K562 (cell line): ENCODE data around the gene CASP2. TPM values are rescaled to one million over a fixed set of nuclear protein-coding genes. Genes with fewer than 3 reads are reported as not detected.
A peak's percentile ranks its signal among the peaks of the same experiment; 100 is the strongest.

ENCODE experiments used
- ATAC-seq: fragments of 200-7000 bp; cut with Tn5 transposase; 3 replicates; pipeline ENCODE4 v1.9.1; 2020; ENCODE audit warnings: moderate library complexity
- BruUV-seq: library from RNA; stranded (reverse); fragments of 400-500 nt; replicated peaks from 2 replicates; lab custom pipeline; 2021; lab: Mats Ljungman, UMichigan
- CTCF ChIA-PET: fragments of 300-600 bp; formaldehyde crosslinking; extraction: SDS; loops from one replicate; lab custom pipeline; 2021; ENCODE audit warnings: low intra/inter-chr PET ratio; lab: Yijun Ruan, JAX
- POLR2A ChIA-PET: fragments of 300-600, 350-650 bp; sonication (Branson Sonifier 250); formaldehyde crosslinking; extraction: SDS; loops from one replicate; lab custom pipeline; 2021; ENCODE audit warnings: antibody characterized with exemption, inconsistent platforms; lab: Yijun Ruan, JAX
- DNase-seq, 4 experiments: peaks; one replicate each; pipeline versions ENCODE4 v3.0.0 to v3.0.0-alpha.2; 2011 to 2018; ENCODE audit warnings: low spot score in 3 of 4, mixed read lengths in 3 of 4; ENCODE audit errors: extremely low read depth in 1 of 4
- FAIRE-seq: peaks from 2 replicates; lab custom pipeline; 2011; peaks lifted over from hg19 to GRCh38; lab: Jason Lieb, UNC
- H2AFZ ChIP-seq: 2 replicates; pipeline ENCODE4 v1.6.0; 2011; ENCODE audit warnings: low read depth, low read length, control low read depth, inconsistent platforms
- H3K27ac ChIP-seq: fragments of 200-600 bp; 3 replicates; pipeline ENCODE4 v1.8.0; 2011; ENCODE audit warnings: low read depth, mild to moderate bottlenecking, control low read depth, inconsistent platforms, low read length, moderate library complexity, mixed read lengths; ENCODE audit errors: extremely low read depth
- H3K27me3 ChIP-seq, 2 experiments: fragments of 300-600 bp in 1 of 2; 2 replicates in 1 of 2; 3 replicates in 1 of 2; pipeline versions ENCODE4 v1.6.0 to v1.8.0; 2011; ENCODE audit warnings: inconsistent platforms in 2 of 2, low read length in 2 of 2, mild to moderate bottlenecking in 1 of 2, mixed read lengths in 1 of 2, moderate library complexity in 1 of 2; ENCODE audit not compliant: control insufficient read depth in 2 of 2, insufficient read depth in 2 of 2
- H3K36me3 ChIP-seq: fragments of 300-600 bp; 3 replicates; pipeline ENCODE4 v1.8.0; 2011; ENCODE audit warnings: mild to moderate bottlenecking, low read length, inconsistent platforms; ENCODE audit not compliant: control insufficient read depth, insufficient read depth
- H3K4me1 ChIP-seq, 2 experiments: fragments of 200-600 bp in 1 of 2; replicated peaks in 1 of 2; 2 replicates in 1 of 2; 3 replicates in 1 of 2; pipeline versions ENCODE4 v1.5.1 to v1.8.0; 2011; ENCODE audit warnings: inconsistent platforms in 2 of 2, low read length in 2 of 2, mild to moderate bottlenecking in 1 of 2, mixed read lengths in 1 of 2, moderate library complexity in 1 of 2; ENCODE audit not compliant: control insufficient read depth in 2 of 2, insufficient read depth in 2 of 2
- H3K4me2 ChIP-seq: 2 replicates; pipeline ENCODE4 v1.6.1; 2011; ENCODE audit warnings: low read length, control low read depth, inconsistent platforms, mixed read lengths; ENCODE audit not compliant: insufficient read depth
- H3K4me3 ChIP-seq: fragments of 200-600 bp; sonication (generic), shearing (Covaris generic); 2 replicates; pipeline ENCODE4 v1.5.1; 2016; ENCODE audit warnings: control low read depth, inconsistent platforms
- H3K79me2 ChIP-seq: fragments of 200-600 bp; 3 replicates; pipeline ENCODE4 v1.8.0; 2011; ENCODE audit warnings: low read length, inconsistent platforms; ENCODE audit not compliant: control insufficient read depth, insufficient read depth
- H3K9ac ChIP-seq, 2 experiments: 2 replicates each; pipeline versions ENCODE4 v1.6.0 to v1.6.1; 2011; ENCODE audit warnings: low read depth in 2 of 2, low read length in 2 of 2, control low read depth in 1 of 2, inconsistent platforms in 1 of 2, mild to moderate bottlenecking in 1 of 2, mixed read lengths in 1 of 2; ENCODE audit not compliant: insufficient read depth in 1 of 2
- H3K9me1 ChIP-seq: one replicate; pipeline ENCODE4 v1.6.0; 2011; ENCODE audit warnings: inconsistent platforms, mild to moderate bottlenecking, low read length, moderate library complexity; ENCODE audit not compliant: control insufficient read depth, insufficient read depth
- H3K9me3 ChIP-seq: replicated peaks from 2 replicates; pipeline ENCODE4 v1.5.1; 2011; ENCODE audit warnings: low read depth, low read length, inconsistent platforms; ENCODE audit not compliant: control insufficient read depth, insufficient read depth
- H4K20me1 ChIP-seq: replicated peaks from 2 replicates; pipeline ENCODE4 v1.6.1; 2011; ENCODE audit warnings: low read length, inconsistent platforms, mixed read lengths; ENCODE audit not compliant: control insufficient read depth, insufficient read depth
- ASH1L ChIP-seq: fragments of 450-650 bp; IDR thresholded peaks from 2 replicates; pipeline ENCODE4 v1.6.1; 2018; ENCODE audit warnings: borderline replicate concordance, mild to moderate bottlenecking, low read depth; ENCODE audit not compliant: partially characterized antibody
- FOXK1 ChIP-seq: sonication (generic); formaldehyde crosslinking; IDR thresholded peaks from 2 replicates; pipeline ENCODE4 v1.8.0; 2022; ENCODE audit warnings: missing genetic modification reagents, mild to moderate bottlenecking, borderline replicate concordance
- NCOA1 ChIP-seq: fragments of 450-650 bp; IDR thresholded peaks from 2 replicates; pipeline ENCODE4 v1.6.1; 2016; ENCODE audit warnings: low read depth
- NFIC ChIP-seq: fragments of 450-650 bp; IDR thresholded peaks from 2 replicates; pipeline ENCODE4 v1.6.1; 2017; ENCODE audit warnings: mild to moderate bottlenecking, inconsistent platforms
- XRCC5 ChIP-seq: fragments of 200-400 bp; formaldehyde crosslinking; IDR thresholded peaks from 2 replicates; pipeline ENCODE4 v1.6.1; 2017; ENCODE audit warnings: low read depth, mild to moderate bottlenecking, low read length
- ZKSCAN8 ChIP-seq: fragments of 200-800 bp; sonication (Bioruptor generic); IDR thresholded peaks from 2 replicates; pipeline ENCODE4 v1.6.1; 2016; ENCODE audit warnings: missing genetic modification characterization, missing compliant biosample characterization
- ZNF444 ChIP-seq: fragments of 250-450 bp; sonication (Bioruptor Pico); IDR thresholded peaks from 2 replicates; pipeline ENCODE4 v1.4.0; 2020; ENCODE audit warnings: mild to moderate bottlenecking, moderate library complexity
- ZNF696 ChIP-seq: fragments of 250-450 bp; sonication (Bioruptor Pico); conservative IDR thresholded peaks from 2 replicates; pipeline ENCODE4 v1.4.0; 2020; ENCODE audit warnings: mild to moderate bottlenecking, moderate library complexity
- WGBS: fragments of 100-300 bp; shearing (Covaris generic); methylation state at CpG from one replicate; pipeline ENCODE4 v1.1.6; 2016; ENCODE audit warnings: low coverage, mixed read lengths; ENCODE audit not compliant: insufficient coverage; ENCODE audit errors: missing lambda C conversion rate; 5-methylcytosine and 5-hydroxymethylcytosine counted together
- in situ Hi-C: fragments of 300-500 bp; cut with MboI; formaldehyde crosslinking; loops from 4 replicates; pipeline ENCODE4 v1.15.0; 2018; ENCODE audit warnings: inconsistent platforms, mixed read lengths
- intact Hi-C: fragments of 100-400 bp; cut with micrococcal nuclease; formaldehyde crosslinking; loops from 2 replicates; pipeline ENCODE4 v1.14.2; 2022
- polyA plus RNA-seq, 8 experiments: library from polyadenylated mRNA; depleted of rRNA in 4 of 8; stranded (reverse) in 5 of 8; unstranded in 3 of 8; fragments of >200 nt; fragmentation: Nextera tagmentation in 2 of 8; fragmentation: Illumina TruSeq in 1 of 8; extraction: Ambion mirVana in 2 of 8; extraction: Trizol in 1 of 8; gene quantifications; 2 replicates each; pipeline versions ENCODE4 v1.2.1 to v1.2.3, GENCODE V29; 2011 to 2014; ENCODE audit warnings: inconsistent platforms in 1 of 8, missing spikeins in 1 of 8
- total RNA-seq, 7 experiments: library from RNA; depleted of rRNA in 6 of 7; stranded (reverse); fragments of >200 nt in 6 of 7; fragmentation: Illumina TruSeq in 2 of 7; extraction: Trizol in 2 of 7; gene quantifications; 2 replicates each; pipeline versions ENCODE4 v1.2.1 to v1.2.3, GENCODE V29; 2011 to 2021; ENCODE audit warnings: low replicate concordance in 1 of 7
- TF ChIP-seq, protein P1 (sequence below): fragments of 200-800 bp; sonication (Bioruptor generic); IDR thresholded peaks from 2 replicates; pipeline ENCODE4 v1.6.1; 2017; ENCODE audit warnings: missing genetic modification characterization, missing compliant biosample characterization
- TF ChIP-seq, protein P2 (sequence below), 2 experiments: fragments of 450-650 bp; formaldehyde crosslinking in 1 of 2; IDR thresholded peaks; 2 replicates each; pipeline versions ENCODE4 v1.4.0 to v1.6.1; 2014 to 2020; ENCODE audit warnings: mild to moderate bottlenecking in 2 of 2, borderline replicate concordance in 1 of 2, low read depth in 1 of 2

Gene CASP2
- total and polyA plus RNA-seq, 9 of the 15 experiments (the other 6 are each of a cell fraction or from before 2014, with no cell fraction given) = 18.8 to 64.9 (median 24.1) TPM

DNA sequence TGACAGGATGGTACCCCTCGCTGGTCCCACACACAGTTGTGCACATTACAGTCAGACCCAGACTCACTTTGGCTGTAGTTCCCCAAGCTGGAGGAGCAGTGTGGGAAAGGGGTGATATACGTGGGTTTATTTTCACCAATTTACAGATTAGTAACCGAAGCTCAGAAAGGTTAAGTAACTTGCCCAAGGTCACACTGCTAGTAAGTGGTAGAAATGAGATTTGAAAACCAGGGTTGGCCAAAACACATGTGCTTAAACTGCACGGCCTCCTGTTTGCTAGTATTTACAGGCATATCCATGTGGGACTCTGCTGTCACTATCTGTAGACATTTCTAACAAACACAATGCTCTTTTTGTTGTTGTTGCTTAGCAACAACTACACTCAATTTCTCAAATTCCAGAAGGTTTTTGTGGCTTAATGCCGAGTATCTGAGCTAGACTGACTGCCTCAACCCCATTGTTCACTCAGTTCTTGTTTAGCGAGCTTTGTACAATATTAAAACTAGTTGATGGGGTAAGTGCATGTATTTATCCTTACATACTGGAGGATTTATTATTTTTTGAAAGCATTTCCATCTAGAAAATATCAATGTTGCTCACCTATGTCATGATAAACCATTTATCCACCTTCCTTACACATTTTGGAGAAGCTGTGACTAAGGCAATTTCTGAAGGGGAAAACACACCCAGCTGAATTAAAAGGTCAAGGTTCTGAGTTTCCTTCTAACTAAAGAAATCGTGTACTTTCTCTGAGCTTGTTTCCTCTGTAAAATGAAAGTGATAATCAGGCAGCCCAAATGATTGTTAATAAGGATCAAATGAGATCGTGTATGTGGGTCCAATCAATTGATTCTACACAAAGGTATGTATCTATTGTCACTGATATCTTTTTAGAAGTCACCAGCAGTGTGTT is 8.7 kb upstream of the CASP2 start (continued):
- TF ChIP-seq ZKSCAN8 (CRISPR knock-in tag) (no peak), ZNF696 (CRISPR knock-in tag) (no peak), FOXK1 (CRISPR knock-in tag) (no peak), ZNF444 (CRISPR knock-in tag) (no peak)

DNA sequence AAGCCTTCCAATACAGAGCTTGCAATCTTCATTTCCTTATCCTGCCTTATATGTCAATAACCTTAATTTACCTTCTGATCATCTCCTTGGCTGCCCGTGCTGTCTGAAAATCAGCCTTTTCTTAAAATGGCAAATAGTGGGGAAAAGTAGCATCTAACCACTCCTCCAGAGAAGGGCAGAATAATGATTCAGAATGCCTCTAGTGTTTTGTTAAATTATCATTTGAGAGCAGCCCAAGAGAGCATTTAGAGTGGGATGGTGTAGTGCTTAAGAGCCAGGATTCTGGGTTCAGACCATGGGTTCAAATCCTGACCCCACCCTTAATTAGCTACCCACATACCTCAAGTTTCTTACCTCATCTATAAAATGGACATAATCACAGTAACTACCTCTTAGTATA is 8.0 kb upstream of the CASP2 start:
- DNase-seq = no peak
- Histone ChIP-seq H3K36me3 (no peaks in the 10 kb centered on the region), H3K9me1 (no peaks in the 10 kb centered on the region), H3K27ac (no peak overlapping the region), H3K27me3 (no peaks in the 10 kb centered on the region), H3K4me2 (no peak overlapping the region), H3K4me1 (peaks cover 5 to 13% of the 10 kb centered on the region in 2 experiments; a peak in 3 of 5 replicates), H4K20me1 (no peaks in the 10 kb centered on the region), H3K9ac (no peak overlapping the region), H3K79me2 (no peaks in the 10 kb centered on the region), H2AFZ (peak overlapping the region; percentile 27), H3K9me3 (no peaks in the 10 kb centered on the region), H3K4me3 (no peak overlapping the region)
- in situ Hi-C loops = no loop called here
- intact Hi-C loops = no loop called here
- WGBS = 57% methylated on average over 1 of the region's 1 CpG
- POLR2A ChIA-PET = interaction anchor here (0.9 to 1.7 kb wide), 6 partner anchors 8 to 40 kb away, joined by 3 to 11 read pairs (median 5); partner anchors contain the start of genes CASP2 and GSTK1
- no peak for ATAC-seq
- CTCF ChIA-PET = no interaction called here
- no TSS peak for BruUV-seq
- FAIRE-seq = no peak
- TF ChIP-seq ASH1L (no peak), NFIC (no peak), XRCC5 (no peak), NCOA1 (no peak)
- TF ChIP-seq, protein P1, sequence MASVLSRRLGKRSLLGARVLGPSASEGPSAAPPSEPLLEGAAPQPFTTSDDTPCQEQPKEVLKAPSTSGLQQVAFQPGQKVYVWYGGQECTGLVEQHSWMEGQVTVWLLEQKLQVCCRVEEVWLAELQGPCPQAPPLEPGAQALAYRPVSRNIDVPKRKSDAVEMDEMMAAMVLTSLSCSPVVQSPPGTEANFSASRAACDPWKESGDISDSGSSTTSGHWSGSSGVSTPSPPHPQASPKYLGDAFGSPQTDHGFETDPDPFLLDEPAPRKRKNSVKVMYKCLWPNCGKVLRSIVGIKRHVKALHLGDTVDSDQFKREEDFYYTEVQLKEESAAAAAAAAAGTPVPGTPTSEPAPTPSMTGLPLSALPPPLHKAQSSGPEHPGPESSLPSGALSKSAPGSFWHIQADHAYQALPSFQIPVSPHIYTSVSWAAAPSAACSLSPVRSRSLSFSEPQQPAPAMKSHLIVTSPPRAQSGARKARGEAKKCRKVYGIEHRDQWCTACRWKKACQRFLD (CRISPR knock-in tag) = no peak
- TF ChIP-seq, protein P2, sequence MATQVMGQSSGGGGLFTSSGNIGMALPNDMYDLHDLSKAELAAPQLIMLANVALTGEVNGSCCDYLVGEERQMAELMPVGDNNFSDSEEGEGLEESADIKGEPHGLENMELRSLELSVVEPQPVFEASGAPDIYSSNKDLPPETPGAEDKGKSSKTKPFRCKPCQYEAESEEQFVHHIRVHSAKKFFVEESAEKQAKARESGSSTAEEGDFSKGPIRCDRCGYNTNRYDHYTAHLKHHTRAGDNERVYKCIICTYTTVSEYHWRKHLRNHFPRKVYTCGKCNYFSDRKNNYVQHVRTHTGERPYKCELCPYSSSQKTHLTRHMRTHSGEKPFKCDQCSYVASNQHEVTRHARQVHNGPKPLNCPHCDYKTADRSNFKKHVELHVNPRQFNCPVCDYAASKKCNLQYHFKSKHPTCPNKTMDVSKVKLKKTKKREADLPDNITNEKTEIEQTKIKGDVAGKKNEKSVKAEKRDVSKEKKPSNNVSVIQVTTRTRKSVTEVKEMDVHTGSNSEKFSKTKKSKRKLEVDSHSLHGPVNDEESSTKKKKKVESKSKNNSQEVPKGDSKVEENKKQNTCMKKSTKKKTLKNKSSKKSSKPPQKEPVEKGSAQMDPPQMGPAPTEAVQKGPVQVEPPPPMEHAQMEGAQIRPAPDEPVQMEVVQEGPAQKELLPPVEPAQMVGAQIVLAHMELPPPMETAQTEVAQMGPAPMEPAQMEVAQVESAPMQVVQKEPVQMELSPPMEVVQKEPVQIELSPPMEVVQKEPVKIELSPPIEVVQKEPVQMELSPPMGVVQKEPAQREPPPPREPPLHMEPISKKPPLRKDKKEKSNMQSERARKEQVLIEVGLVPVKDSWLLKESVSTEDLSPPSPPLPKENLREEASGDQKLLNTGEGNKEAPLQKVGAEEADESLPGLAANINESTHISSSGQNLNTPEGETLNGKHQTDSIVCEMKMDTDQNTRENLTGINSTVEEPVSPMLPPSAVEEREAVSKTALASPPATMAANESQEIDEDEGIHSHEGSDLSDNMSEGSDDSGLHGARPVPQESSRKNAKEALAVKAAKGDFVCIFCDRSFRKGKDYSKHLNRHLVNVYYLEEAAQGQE (IDR thresholded peaks at IDR 0.05; ENCODE audit: borderline replicate concordance) = no peak
- TF ChIP-seq, protein P2 (CRISPR knock-in tag; IDR thresholded peaks at IDR 0.05; ENCODE audit: low read depth) = no peak
